ENCODE measurements around the gene HOXD11.

- TF ChIP-seq, protein P1, sequence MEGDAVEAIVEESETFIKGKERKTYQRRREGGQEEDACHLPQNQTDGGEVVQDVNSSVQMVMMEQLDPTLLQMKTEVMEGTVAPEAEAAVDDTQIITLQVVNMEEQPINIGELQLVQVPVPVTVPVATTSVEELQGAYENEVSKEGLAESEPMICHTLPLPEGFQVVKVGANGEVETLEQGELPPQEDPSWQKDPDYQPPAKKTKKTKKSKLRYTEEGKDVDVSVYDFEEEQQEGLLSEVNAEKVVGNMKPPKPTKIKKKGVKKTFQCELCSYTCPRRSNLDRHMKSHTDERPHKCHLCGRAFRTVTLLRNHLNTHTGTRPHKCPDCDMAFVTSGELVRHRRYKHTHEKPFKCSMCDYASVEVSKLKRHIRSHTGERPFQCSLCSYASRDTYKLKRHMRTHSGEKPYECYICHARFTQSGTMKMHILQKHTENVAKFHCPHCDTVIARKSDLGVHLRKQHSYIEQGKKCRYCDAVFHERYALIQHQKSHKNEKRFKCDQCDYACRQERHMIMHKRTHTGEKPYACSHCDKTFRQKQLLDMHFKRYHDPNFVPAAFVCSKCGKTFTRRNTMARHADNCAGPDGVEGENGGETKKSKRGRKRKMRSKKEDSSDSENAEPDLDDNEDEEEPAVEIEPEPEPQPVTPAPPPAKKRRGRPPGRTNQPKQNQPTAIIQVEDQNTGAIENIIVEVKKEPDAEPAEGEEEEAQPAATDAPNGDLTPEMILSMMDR (IDR thresholded peaks at IDR 0.05; ENCODE audit: borderline replicate concordance, extremely low read depth, low read length, poor library complexity, severe bottlenecking), result no peak
- TF ChIP-seq EZH2 (IDR thresholded peaks at IDR 0.05; ENCODE audit: borderline replicate concordance, low read depth, low read length, severe bottlenecking), result no peak
Measured at GRCh38 chr2:176136374-176137251, 29.5 kb downstream of the HOXD11 start.

Data from DND-41 (cell line).